Mesenchymal stem cell (in vitro differentiated cells and primary cell): ENCODE measurements around the gene TSPAN14.

Source experiments
- DNase-seq: peaks from one replicate; pipeline ENCODE4 v3.0.0-alpha.2; 2013
- H2AFZ ChIP-seq: one replicate; pipeline ENCODE4 v1.6.1; 2013; ENCODE audit warnings: low read depth, mild to moderate bottlenecking, control low read depth, inconsistent platforms, low read length, moderate library complexity
- H2AK5ac ChIP-seq: 2 replicates; pipeline ENCODE4 v1.6.1; 2013; ENCODE audit warnings: low read length, moderate library complexity, mild to moderate bottlenecking, inconsistent platforms; ENCODE audit not compliant: severe bottlenecking
- H2BK120ac ChIP-seq: one replicate; pipeline ENCODE4 v1.6.1; 2013; ENCODE audit warnings: low read depth, mild to moderate bottlenecking, inconsistent platforms, low read length, moderate library complexity
- H2BK12ac ChIP-seq, 2 experiments: one replicate each; pipeline ENCODE4 v1.6.1; 2013; ENCODE audit warnings: inconsistent platforms in 2 of 2, low read length in 2 of 2, mild to moderate bottlenecking in 2 of 2, moderate library complexity in 2 of 2, control low read depth in 1 of 2
- H2BK15ac ChIP-seq: one replicate; pipeline ENCODE4 v1.6.1; 2013; ENCODE audit warnings: mild to moderate bottlenecking, low read depth, inconsistent platforms; ENCODE audit not compliant: poor library complexity, severe bottlenecking
- H2BK5ac ChIP-seq: 2 replicates; pipeline ENCODE4 v1.6.1; 2013; ENCODE audit warnings: low read depth, mild to moderate bottlenecking, low read length, control low read depth, inconsistent platforms; ENCODE audit not compliant: poor library complexity, severe bottlenecking
- H3K14ac ChIP-seq, 2 experiments: one replicate each; pipeline ENCODE4 v1.6.1; 2013; ENCODE audit warnings: inconsistent platforms in 2 of 2, low read length in 2 of 2, control low read depth in 1 of 2, mild to moderate bottlenecking in 1 of 2, moderate library complexity in 1 of 2
- H3K18ac ChIP-seq, 2 experiments: one replicate each; pipeline ENCODE4 v1.6.1; 2013; ENCODE audit warnings: inconsistent platforms in 2 of 2, low read length in 2 of 2, control low read depth in 1 of 2, low read depth in 1 of 2, mild to moderate bottlenecking in 1 of 2
- H3K23ac ChIP-seq, 2 experiments: one replicate each; pipeline ENCODE4 v1.6.1; 2013; ENCODE audit warnings: inconsistent platforms in 2 of 2, low read length in 2 of 2, mild to moderate bottlenecking in 2 of 2, moderate library complexity in 2 of 2, control low read depth in 1 of 2
- H3K27ac ChIP-seq: 2 replicates; pipeline ENCODE4 v1.5.1; 2013; ENCODE audit warnings: mild to moderate bottlenecking, moderate library complexity, low read length, control low read depth, inconsistent platforms; ENCODE audit not compliant: poor library complexity, severe bottlenecking
- H3K27me3 ChIP-seq, 2 experiments: 2 replicates each; pipeline versions ENCODE4 v1.6.1 to v1.7.0; 2013; ENCODE audit warnings: low read length in 2 of 2, mild to moderate bottlenecking in 2 of 2, moderate library complexity in 2 of 2, control low read depth in 1 of 2, inconsistent platforms in 1 of 2; ENCODE audit not compliant: control insufficient read depth in 1 of 2, insufficient read depth in 1 of 2
- H3K36me3 ChIP-seq, 2 experiments: 2 replicates each; pipeline versions ENCODE4 v1.6.1 to v1.7.0; 2013; ENCODE audit warnings: low read length in 2 of 2, control low read depth in 1 of 2, inconsistent platforms in 1 of 2, low read depth in 1 of 2, mild to moderate bottlenecking in 1 of 2; ENCODE audit not compliant: insufficient read depth in 2 of 2, control insufficient read depth in 1 of 2
- H3K4ac ChIP-seq, 2 experiments: one replicate each; pipeline ENCODE4 v1.6.1; 2013; ENCODE audit warnings: inconsistent platforms in 2 of 2, low read length in 2 of 2, mild to moderate bottlenecking in 2 of 2, moderate library complexity in 2 of 2, control low read depth in 1 of 2, low read depth in 1 of 2
- H3K4me1 ChIP-seq: 2 replicates; pipeline ENCODE4 v1.6.1; 2013; ENCODE audit warnings: low read depth, low read length, control low read depth; ENCODE audit not compliant: control insufficient read depth, insufficient read depth
- H3K4me2 ChIP-seq: 2 replicates; pipeline ENCODE4 v1.6.1; 2013; ENCODE audit warnings: low read length, mild to moderate bottlenecking, inconsistent platforms; ENCODE audit not compliant: poor library complexity, severe bottlenecking
- H3K4me3 ChIP-seq, 2 experiments: 2 replicates each; pipeline versions ENCODE4 v1.5.1 to v1.7.0; 2013; ENCODE audit warnings: low read length in 2 of 2, mild to moderate bottlenecking in 2 of 2, control low read depth in 1 of 2, low read depth in 1 of 2; ENCODE audit not compliant: insufficient read depth in 1 of 2
- H3K79me1 ChIP-seq: replicated peaks from 2 replicates; pipeline ENCODE4 v1.6.1; 2013; ENCODE audit warnings: mild to moderate bottlenecking, control low read depth, low read length, inconsistent platforms; ENCODE audit not compliant: poor library complexity, severe bottlenecking
- H3K9ac ChIP-seq: 2 replicates; pipeline ENCODE4 v1.7.0; 2013; ENCODE audit warnings: mild to moderate bottlenecking, low read length, moderate library complexity
- H3K9me3 ChIP-seq: 2 replicates; pipeline ENCODE4 v1.7.0; 2013; ENCODE audit warnings: mild to moderate bottlenecking, low read length; ENCODE audit not compliant: control insufficient read depth
- H4K8ac ChIP-seq: one replicate; pipeline ENCODE4 v1.6.1; 2013; ENCODE audit warnings: inconsistent platforms, mild to moderate bottlenecking, low read length, moderate library complexity
- H4K91ac ChIP-seq: one replicate; pipeline ENCODE4 v1.6.1; 2013; ENCODE audit warnings: mild to moderate bottlenecking, low read length, inconsistent platforms
- WGBS: methylation state at CpG from one replicate; pipeline ENCODE4 v1.1.7; 2013; ENCODE audit warnings: mixed read lengths; 5-methylcytosine and 5-hydroxymethylcytosine counted together

The TSPAN14 gene

GRCh38 chr10:80413271-80413996 is 40.7 kb upstream of the TSPAN14 start:
- no peak overlapping the region for H3K4me3 ChIP-seq
- peaks cover 0 to 6% of the 10 kb centered on the region in 2 experiments for H3K36me3 ChIP-seq
- H3K4ac ChIP-seq: peak overlapping the region; percentile 69 to 81
- no peak overlapping the region for H2AFZ ChIP-seq
- H4K91ac ChIP-seq: peak overlapping the region; percentile 89
- H3K4me2 ChIP-seq: no peak overlapping the region
- H3K14ac ChIP-seq: no peak overlapping the region
- H3K27me3 ChIP-seq: peaks cover 0 to 7% of the 10 kb centered on the region in 2 experiments
- no peak overlapping the region for H3K27ac ChIP-seq
- peaks cover 43% of the 10 kb centered on the region for H3K4me1 ChIP-seq
- H3K23ac ChIP-seq: no peak overlapping the region
- no peak overlapping the region for H2BK5ac ChIP-seq
- H2AK5ac ChIP-seq: no peak overlapping the region
- H3K18ac ChIP-seq: peak overlapping the region; percentile 84 to 90
- H2BK12ac ChIP-seq: peak overlapping the region; percentile 81 to 87
- peak; percentile 96 for DNase-seq
- WGBS: 40% methylated on average over 12 of the region's 12 CpGs
- H4K8ac ChIP-seq: peak overlapping the region; percentile 83
- H3K9me3 ChIP-seq: no peaks in the 10 kb centered on the region
- H3K9ac ChIP-seq: no peak overlapping the region
- H2BK15ac ChIP-seq: no peak overlapping the region
- H2BK120ac ChIP-seq: peak overlapping the region; percentile 84
- peaks cover 37% of the 10 kb centered on the region for H3K79me1 ChIP-seq

DNA sequence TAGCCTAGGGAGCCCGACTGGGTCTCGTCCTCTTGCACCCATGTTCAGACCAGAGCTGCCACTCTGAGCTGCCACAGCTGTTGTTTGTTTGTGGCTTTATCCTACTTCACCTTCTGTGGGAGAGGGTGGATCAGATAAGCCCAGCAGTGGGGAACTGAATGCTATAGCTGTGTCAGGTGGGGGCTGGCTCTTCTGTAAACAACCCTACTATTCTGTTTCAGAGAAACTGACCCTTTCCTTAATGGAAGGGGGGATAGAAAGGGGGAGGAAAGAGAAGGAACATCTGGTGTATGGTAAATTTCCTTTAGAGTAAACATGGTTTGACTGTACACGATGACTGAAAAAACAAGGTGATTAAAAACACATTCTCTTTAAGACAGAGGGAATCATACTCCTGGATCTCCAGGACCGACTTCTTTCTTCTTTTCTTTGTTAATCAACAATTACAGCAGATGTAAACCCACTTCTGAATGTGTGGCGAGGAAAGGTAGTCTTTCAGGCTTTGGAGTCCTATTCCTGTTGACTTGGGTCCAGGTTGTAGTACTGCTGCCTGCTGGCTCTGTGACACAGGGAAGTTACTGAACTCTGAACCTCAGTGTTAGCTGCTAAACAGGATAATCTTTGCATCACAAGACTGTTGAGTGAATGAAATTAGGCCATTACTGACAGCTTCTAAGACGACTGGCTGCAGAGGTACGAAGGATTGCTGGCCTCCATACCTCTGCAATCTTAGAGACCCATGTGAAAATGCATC is 39.8 kb upstream of the TSPAN14 start:
- Histone ChIP-seq H3K9me3 (no peaks in the 10 kb centered on the region), H3K36me3 (peaks cover 0 to 6% of the 10 kb centered on the region in 2 experiments), H2AFZ (no peak overlapping the region), H2BK5ac (no peak overlapping the region), H3K27ac (no peak overlapping the region), H3K27me3 (no peaks in the 10 kb centered on the region), H3K4me1 (peaks cover 35% of the 10 kb centered on the region), H3K4ac (peak overlapping the region; percentile 32 to 79), H3K79me1 (peaks cover 33% of the 10 kb centered on the region), H3K23ac (no peak overlapping the region), H3K14ac (no peak overlapping the region), H4K91ac (peak overlapping the region; percentile 89), H3K4me2 (no peak overlapping the region), H2AK5ac (no peak overlapping the region), H3K18ac (peak overlapping the region; percentile 77 to 81), H2BK120ac (peak overlapping the region; percentile 82), H2BK12ac (peak overlapping the region; percentile 27 to 53), H3K4me3 (no peak overlapping the region), H4K8ac (no peak overlapping the region), H3K9ac (no peak overlapping the region), H2BK15ac (no peak overlapping the region)
- 31% methylated on average over 7 of the region's 7 CpGs for WGBS
- peak; percentile 79 for DNase-seq

DNA sequence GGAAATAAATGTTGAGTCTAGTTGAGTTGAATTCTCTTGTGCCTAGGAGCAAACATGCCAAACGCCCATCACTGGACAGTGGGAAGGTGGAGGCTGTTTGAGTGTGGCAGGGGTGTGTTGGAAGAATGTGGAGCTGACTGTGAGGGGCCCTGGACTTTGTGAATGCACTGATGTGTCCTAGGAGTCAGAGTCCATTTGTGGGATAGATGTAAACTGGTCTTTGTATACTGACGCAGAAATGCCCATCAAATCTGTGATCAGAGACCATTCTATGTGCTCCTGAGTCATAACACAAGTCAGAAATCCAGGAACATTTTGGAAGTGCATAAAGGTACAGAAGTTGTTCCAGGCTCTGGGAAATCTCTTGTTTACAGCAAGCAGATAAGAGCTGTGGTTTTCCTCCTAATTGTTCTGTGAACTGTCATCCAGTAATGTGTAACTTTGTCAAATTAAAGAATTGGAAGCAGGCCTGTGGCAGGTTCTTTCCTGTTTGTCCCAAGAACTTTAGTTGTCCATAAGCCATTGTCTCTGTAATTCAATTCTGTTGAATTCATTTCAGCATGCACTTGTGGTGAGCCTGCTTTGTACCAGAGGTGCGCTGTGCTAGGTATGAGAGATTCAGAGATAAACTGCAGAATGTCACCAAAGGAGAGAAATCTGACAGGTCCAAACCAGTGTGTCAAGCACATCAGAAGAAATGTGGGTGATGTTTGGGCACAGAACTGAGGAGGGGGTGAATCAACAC is 38.2 kb upstream of the TSPAN14 start:
- Histone ChIP-seq H4K91ac (no peak overlapping the region), H3K14ac (no peak overlapping the region), H3K4ac (peak overlapping the region in 1 of 2 experiments; percentile 40), H2AK5ac (no peak overlapping the region), H3K36me3 (peaks cover under 1 to 11% of the 10 kb centered on the region in 2 experiments), H2BK12ac (peak overlapping the region; percentile 11 to 76), H3K9me3 (no peaks in the 10 kb centered on the region), H3K23ac (no peak overlapping the region), H2BK15ac (no peak overlapping the region), H3K9ac (no peak overlapping the region), H3K27ac (no peak overlapping the region), H3K79me1 (peaks cover 36% of the 10 kb centered on the region), H3K4me3 (no peak overlapping the region), H2BK5ac (no peak overlapping the region), H3K18ac (peak overlapping the region; percentile 47 to 78), H4K8ac (peak overlapping the region; percentile 75), H2BK120ac (no peak overlapping the region), H3K4me2 (no peak overlapping the region), H2AFZ (no peak overlapping the region), H3K27me3 (no peaks in the 10 kb centered on the region), H3K4me1 (peaks cover 31% of the 10 kb centered on the region)
- peak; percentile 34 for DNase-seq
- 60% methylated on average over 3 of the region's 3 CpGs for WGBS
